Natural killer cell (primary cell): ENCODE measurements around the gene GCN1. TPM values are rescaled to one million over a fixed set of nuclear protein-coding genes. Genes with fewer than 3 reads are reported as not detected.
A peak's percentile ranks its signal among the peaks of the same experiment; 100 is the strongest.
"Not testable (repeated sequence)": the region's sequence is repeated elsewhere in the genome, so short reads cannot be mapped to it uniquely, and the experiment has no call there.

Experiments
- ATAC-seq, 3 donors: fragments of 150-1000 bp in 2 of 3; fragments of 200-7000 bp in 1 of 3; cut with Tn5 transposase; 1 replicate in 1 of 3; 2 replicates in 2 of 3; pipeline ENCODE4 v1.10.0; 2021; ENCODE audit warnings: mild to moderate bottlenecking in 2 of 3, moderate library complexity in 2 of 3
- DNase-seq, 2 donors: peaks; one replicate each; pipeline versions ENCODE4 v3.0.0 to v3.0.0-alpha.2; 2013 to 2021; ENCODE audit warnings: mixed read lengths in 1 of 2
- H3K27ac ChIP-seq: one replicate; pipeline ENCODE4 v1.5.1; 2013; ENCODE audit warnings: mild to moderate bottlenecking, low read length
- H3K27me3 ChIP-seq: one replicate; pipeline ENCODE4 v1.6.1; 2013; ENCODE audit warnings: low read length; ENCODE audit not compliant: control insufficient read depth, insufficient read depth
- H3K36me3 ChIP-seq: one replicate; pipeline ENCODE4 v1.6.1; 2013; ENCODE audit warnings: low read length; ENCODE audit not compliant: control insufficient read depth, insufficient read depth
- H3K4me1 ChIP-seq: one replicate; pipeline ENCODE4 v1.6.1; 2013; ENCODE audit warnings: low read length; ENCODE audit not compliant: control insufficient read depth, insufficient read depth
- H3K4me3 ChIP-seq: one replicate; pipeline ENCODE4 v1.5.1; 2013; ENCODE audit warnings: low read length
- H3K9me3 ChIP-seq: one replicate; pipeline ENCODE4 v1.6.1; 2013; ENCODE audit warnings: low read length; ENCODE audit not compliant: control insufficient read depth, insufficient read depth
- H3K27ac Mint-ChIP-seq, 2 donors: one replicate each; pipeline ENCODE4 v1.8.0; 2022; ENCODE audit warnings: mild to moderate bottlenecking in 2 of 2, mixed read lengths in 2 of 2, moderate library complexity in 1 of 2
- H3K27me3 Mint-ChIP-seq, 2 donors: one replicate each; pipeline ENCODE4 v1.8.0; 2022; ENCODE audit warnings: low read depth in 2 of 2, mixed read lengths in 2 of 2
- H3K36me3 Mint-ChIP-seq: one replicate; pipeline ENCODE4 v1.8.0; 2022; ENCODE audit warnings: mixed read lengths
- H3K4me1 Mint-ChIP-seq, 2 donors: one replicate each; pipeline ENCODE4 v1.8.0; 2022; ENCODE audit warnings: mixed read lengths in 2 of 2
- H3K4me3 Mint-ChIP-seq: one replicate; pipeline ENCODE4 v1.8.0; 2022; ENCODE audit warnings: mild to moderate bottlenecking, moderate library complexity, mixed read lengths
- H3K9me3 Mint-ChIP-seq, 2 donors: one replicate each; pipeline ENCODE4 v1.8.0; 2022; ENCODE audit warnings: mixed read lengths in 2 of 2
- CTCF ChIP-seq: fragments of 200-600 bp; IDR thresholded peaks from one replicate; pipeline ENCODE4 v1.8.0; 2022; ENCODE audit warnings: antibody characterized with exemption
- WGBS: methylation state at CpG from one replicate; pipeline ENCODE4 v1.1.7; 2013; ENCODE audit warnings: missing lambda C conversion rate; ENCODE audit not compliant: insufficient coverage; 5-methylcytosine and 5-hydroxymethylcytosine counted together
- intact Hi-C: fragments of 100-400 bp; cut with micrococcal nuclease; formaldehyde crosslinking; loops from one replicate; pipeline ENCODE4 v1.14.2; 2022
- total RNA-seq, 4 donors: library from RNA; stranded (reverse); fragments of 120-200 nt in 1 of 4; gene quantifications; one replicate each; pipeline versions ENCODE4 v1.2.3 to v1.2.4, GENCODE V29; 2013 to 2022

Gene GCN1
- total RNA-seq, 3 donors from 2014 or later (not counting 1 experiment from before 2014, with no cell fraction given): 119 to 141 (median 120) TPM

GRCh38 chr12:120211904-120212283, 17.4 kb upstream of the GCN1 start:
- H3K36me3 ChIP-seq: peaks cover 68% of the 10 kb centered on the region
- no peak overlapping the region for H3K27ac ChIP-seq
- H3K4me3 ChIP-seq: no peak overlapping the region
- no peaks in the 10 kb centered on the region for H3K27me3 ChIP-seq
- no peaks in the 10 kb centered on the region for H3K9me3 Mint-ChIP-seq
- 85% methylated on average over 9 of the region's 9 CpGs for WGBS
- no peaks in the 10 kb centered on the region for H3K36me3 Mint-ChIP-seq
- no peaks in the 10 kb centered on the region for H3K27me3 Mint-ChIP-seq
- DNase-seq: no peak
- H3K4me3 Mint-ChIP-seq: no peak overlapping the region
- ATAC-seq: no peak
- intact Hi-C loops: no loop called here
- TF ChIP-seq CTCF: no peak
- no peaks in the 10 kb centered on the region for H3K4me1 ChIP-seq
- H3K27ac Mint-ChIP-seq: peak overlapping the region; percentile 67 to 72
- H3K9me3 ChIP-seq: no peaks in the 10 kb centered on the region
- peaks cover 0 to 21% of the 10 kb centered on the region in 2 donors for H3K4me1 Mint-ChIP-seq

DNA sequence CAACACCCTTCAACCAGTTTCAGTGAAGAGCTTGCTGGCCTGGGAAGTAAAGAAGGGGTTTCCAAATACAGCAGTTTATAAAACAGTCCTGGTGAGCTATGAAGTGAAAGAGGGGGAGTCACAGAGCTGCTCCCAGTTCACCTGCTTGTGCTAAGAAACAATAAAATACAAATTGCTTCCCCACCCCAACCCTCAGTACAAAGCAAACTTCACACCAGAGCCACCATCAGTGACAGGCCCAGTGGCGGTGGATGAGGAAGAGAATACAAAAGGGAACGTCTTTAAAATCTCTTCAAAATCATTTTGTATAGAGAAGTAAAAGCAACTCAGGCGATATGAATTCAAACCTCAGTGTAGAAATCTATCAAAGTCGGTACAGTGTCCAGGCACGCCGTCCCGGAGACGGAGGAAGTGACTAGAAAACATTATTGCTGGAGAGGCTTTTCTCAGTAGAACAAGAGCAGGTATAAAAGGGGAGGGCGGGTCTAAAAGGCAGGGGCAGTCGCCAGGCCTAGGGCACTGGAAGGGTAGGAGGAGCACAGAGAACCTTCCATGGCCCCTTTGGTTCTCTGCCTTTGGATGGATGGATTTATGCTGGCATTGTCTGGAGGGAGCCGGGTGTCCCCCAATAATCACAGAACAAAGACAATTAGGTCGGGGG, 16.9 kb upstream of the GCN1 start:
- 91% methylated on average over 10 of the region's 12 CpGs for WGBS
- no peak for TF ChIP-seq CTCF
- Histone ChIP-seq H3K9me3 (no peaks in the 10 kb centered on the region), H3K27ac (no peak overlapping the region), H3K36me3 (peaks cover 64% of the 10 kb centered on the region), H3K4me3 (no peak overlapping the region), H3K27me3 (no peaks in the 10 kb centered on the region), H3K4me1 (no peaks in the 10 kb centered on the region)
- Mint-ChIP-seq H3K36me3 (no peaks in the 10 kb centered on the region), H3K27me3 (no peaks in the 10 kb centered on the region), H3K4me3 (no peak overlapping the region), H3K4me1 (peaks cover 0 to 23% of the 10 kb centered on the region in 2 donors), H3K27ac (peak overlapping the region; percentile 67 to 72), H3K9me3 (no peaks in the 10 kb centered on the region)
- ATAC-seq: no peak
- intact Hi-C loops: no loop called here
- no peak for DNase-seq

GRCh38 chr12:120209851-120210250, 15.3 kb upstream of the GCN1 start:
- Mint-ChIP-seq H3K4me3 (no peak overlapping the region), H3K27ac (peak overlapping the region; percentile 42 to 67), H3K9me3 (no peaks in the 10 kb centered on the region), H3K4me1 (peaks cover 0 to 18% of the 10 kb centered on the region in 2 donors), H3K36me3 (no peaks in the 10 kb centered on the region), H3K27me3 (no peaks in the 10 kb centered on the region)
- intact Hi-C loops: no loop called here
- H3K27me3 ChIP-seq: no peaks in the 10 kb centered on the region
- 93% methylated on average over 13 of the region's 13 CpGs for WGBS
- no peak overlapping the region for H3K4me3 ChIP-seq
- H3K27ac ChIP-seq: no peak overlapping the region
- ATAC-seq (peak in 2 of 3 donors; percentile 21 to 27), DNase-seq (no peak)
- peaks cover 50% of the 10 kb centered on the region for H3K36me3 ChIP-seq
- H3K9me3 ChIP-seq: no peaks in the 10 kb centered on the region
- TF ChIP-seq CTCF: no peak
- no peaks in the 10 kb centered on the region for H3K4me1 ChIP-seq

DNA sequence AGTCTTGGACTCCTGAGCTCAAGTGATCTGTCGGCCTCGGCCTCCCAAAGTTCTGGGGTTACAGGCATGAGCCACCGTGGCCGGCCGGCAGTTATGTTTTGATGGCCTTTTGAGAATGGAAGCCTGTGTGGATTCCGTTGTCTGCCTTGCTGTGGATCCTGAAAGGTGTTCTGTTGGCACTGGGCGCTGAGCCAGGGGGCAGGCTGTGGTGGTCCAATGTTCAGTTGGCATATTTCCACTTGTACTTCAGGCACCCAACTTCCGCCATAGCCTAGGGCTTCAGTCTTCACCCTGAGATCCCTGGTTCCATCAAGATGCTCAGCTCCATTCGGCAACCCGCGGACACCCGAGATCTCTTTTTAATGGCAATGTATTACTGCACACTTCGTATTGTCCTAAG, 12.7 kb upstream of the GCN1 start:
- H3K27ac Mint-ChIP-seq: no peak overlapping the region
- Histone ChIP-seq H3K27ac (no peak overlapping the region), H3K9me3 (no peaks in the 10 kb centered on the region), H3K36me3 (peaks cover 25% of the 10 kb centered on the region), H3K4me3 (no peak overlapping the region), H3K27me3 (no peaks in the 10 kb centered on the region), H3K4me1 (no peaks in the 10 kb centered on the region)
- 99% methylated on average over 13 of the region's 13 CpGs for WGBS
- H3K27me3 Mint-ChIP-seq: no peaks in the 10 kb centered on the region
- intact Hi-C loops: no loop called here
- no peak for DNase-seq
- H3K4me1 Mint-ChIP-seq: peaks cover 0 to 19% of the 10 kb centered on the region in 2 donors
- TF ChIP-seq CTCF: no peak
- no peaks in the 10 kb centered on the region for H3K36me3 Mint-ChIP-seq
- ATAC-seq: no peak
- no peaks in the 10 kb centered on the region for H3K9me3 Mint-ChIP-seq
- no peak overlapping the region for H3K4me3 Mint-ChIP-seq

DNA sequence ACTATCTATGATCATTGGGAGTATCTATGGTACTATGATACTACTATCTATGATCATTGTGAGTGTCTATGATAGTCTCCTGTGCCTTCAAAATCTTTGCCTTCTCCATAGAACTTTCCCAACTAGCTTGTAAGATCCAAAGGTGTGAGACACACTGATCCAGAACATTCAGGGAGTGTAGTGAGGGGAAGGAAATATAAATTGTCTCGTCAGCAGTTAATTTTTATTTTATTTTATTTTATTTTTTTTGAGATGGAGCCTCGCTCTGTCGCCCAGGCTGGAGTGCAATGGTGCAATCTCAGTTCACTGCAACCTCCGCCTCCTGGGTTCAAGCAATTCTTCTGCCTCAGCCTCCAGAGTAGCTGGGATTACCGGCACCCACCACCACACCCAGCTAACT, 12.3 kb upstream of the GCN1 start:
- H3K4me3 ChIP-seq, H3K27me3 Mint-ChIP-seq, H3K9me3 ChIP-seq, H3K27me3 ChIP-seq, H3K4me1 ChIP-seq, H3K36me3 Mint-ChIP-seq, H3K27ac ChIP-seq, intact Hi-C loops, H3K4me3 Mint-ChIP-seq, ATAC-seq, DNase-seq, H3K9me3 Mint-ChIP-seq: not testable (repeated sequence)
- peaks cover 21% of the 10 kb centered on the region for H3K36me3 ChIP-seq
- WGBS: 97% methylated on average over 5 of the region's 5 CpGs
- peaks cover 0 to 19% of the 10 kb centered on the region in 2 donors for H3K4me1 Mint-ChIP-seq
- H3K27ac Mint-ChIP-seq: peak overlapping the region in 1 of 2 donors; percentile 26
